ENCODE data around the gene GALR3.
A peak's percentile ranks its signal among the peaks of the same experiment; 100 is the strongest.

Gene GALR3

GRCh38 chr22:37805810-37806277, 17.3 kb upstream of the GALR3 start:
- H3K9ac ChIP-seq (ENCODE audit: low read depth, low read length, poor library complexity): peak overlapping the region; percentile 80
- WGBS, 2 donors (ENCODE audit: extremely low coverage in 2 of 2, insufficient read length in 2 of 2, insufficient replicate concordance in 1 of 2): no CpG with 5 or more reads among the region's 10 CpGs
- H3K27me3 ChIP-seq (ENCODE audit: control insufficient read depth in 3 of 3, insufficient read depth in 3 of 3, low read depth in 1 of 3, low read length in 3 of 3): peaks cover 2 to 28% (median 18%) of the 10 kb centered on the region in 3 experiments
- no peak overlapping the region for H3K27ac ChIP-seq (replicated peaks; ENCODE audit: low read length)
- no peaks in the 10 kb centered on the region for H3K9me3 ChIP-seq (replicated peaks in 1 of 2; ENCODE audit: control insufficient read depth in 2 of 2, insufficient read depth in 1 of 2, low read depth in 1 of 2, low read length in 2 of 2)
- peaks cover 21 to 25% of the 10 kb centered on the region in 2 donors for H3K4me1 ChIP-seq (ENCODE audit: control insufficient read depth in 2 of 2, insufficient read depth in 1 of 2, low read depth in 1 of 2, low read length in 2 of 2)
- H2BK120ac ChIP-seq (ENCODE audit: low read depth, low read length): no peak overlapping the region
- peaks cover 3 to 13% of the 10 kb centered on the region in 2 donors for H3K36me3 ChIP-seq (replicated peaks in 1 of 2; ENCODE audit: control insufficient read depth in 2 of 2, insufficient read depth in 2 of 2, low read length in 2 of 2)
- H3K23ac ChIP-seq (ENCODE audit: low read depth, low read length, poor library complexity): peak overlapping the region; percentile 99
- H3K14ac ChIP-seq (ENCODE audit: low read length): no peak overlapping the region
- H4K91ac ChIP-seq (ENCODE audit: low read depth, low read length, poor library complexity): no peak overlapping the region
- peak overlapping the region; percentile 95 for H2AK5ac ChIP-seq (ENCODE audit: low read depth, low read length)
- peak overlapping the region; percentile 93 for H2BK15ac ChIP-seq (ENCODE audit: low read length)
- H3K79me1 ChIP-seq (ENCODE audit: low read depth, low read length): peaks cover 4% of the 10 kb centered on the region
- H3K4ac ChIP-seq (ENCODE audit: low read length): no peak overlapping the region
- peak overlapping the region; percentile 100 for H3K4me2 ChIP-seq (ENCODE audit: insufficient read depth, low read length, poor library complexity, severe bottlenecking)
- H3K4me3 ChIP-seq (ENCODE audit: low read length in 2 of 2): peak overlapping the region; percentile 80 to 82
- H3K18ac ChIP-seq (ENCODE audit: low read length): peak overlapping the region; percentile 44
- H4K8ac ChIP-seq (ENCODE audit: low read depth, low read length): no peak overlapping the region
- H2BK5ac ChIP-seq (ENCODE audit: low read length): peak overlapping the region; percentile 93
- DNase-seq (ENCODE audit: low spot score): no peak
- peak overlapping the region; percentile 92 for H2BK12ac ChIP-seq (ENCODE audit: low read length)
- H2AFZ ChIP-seq (ENCODE audit: low read length): no peak overlapping the region

DNA sequence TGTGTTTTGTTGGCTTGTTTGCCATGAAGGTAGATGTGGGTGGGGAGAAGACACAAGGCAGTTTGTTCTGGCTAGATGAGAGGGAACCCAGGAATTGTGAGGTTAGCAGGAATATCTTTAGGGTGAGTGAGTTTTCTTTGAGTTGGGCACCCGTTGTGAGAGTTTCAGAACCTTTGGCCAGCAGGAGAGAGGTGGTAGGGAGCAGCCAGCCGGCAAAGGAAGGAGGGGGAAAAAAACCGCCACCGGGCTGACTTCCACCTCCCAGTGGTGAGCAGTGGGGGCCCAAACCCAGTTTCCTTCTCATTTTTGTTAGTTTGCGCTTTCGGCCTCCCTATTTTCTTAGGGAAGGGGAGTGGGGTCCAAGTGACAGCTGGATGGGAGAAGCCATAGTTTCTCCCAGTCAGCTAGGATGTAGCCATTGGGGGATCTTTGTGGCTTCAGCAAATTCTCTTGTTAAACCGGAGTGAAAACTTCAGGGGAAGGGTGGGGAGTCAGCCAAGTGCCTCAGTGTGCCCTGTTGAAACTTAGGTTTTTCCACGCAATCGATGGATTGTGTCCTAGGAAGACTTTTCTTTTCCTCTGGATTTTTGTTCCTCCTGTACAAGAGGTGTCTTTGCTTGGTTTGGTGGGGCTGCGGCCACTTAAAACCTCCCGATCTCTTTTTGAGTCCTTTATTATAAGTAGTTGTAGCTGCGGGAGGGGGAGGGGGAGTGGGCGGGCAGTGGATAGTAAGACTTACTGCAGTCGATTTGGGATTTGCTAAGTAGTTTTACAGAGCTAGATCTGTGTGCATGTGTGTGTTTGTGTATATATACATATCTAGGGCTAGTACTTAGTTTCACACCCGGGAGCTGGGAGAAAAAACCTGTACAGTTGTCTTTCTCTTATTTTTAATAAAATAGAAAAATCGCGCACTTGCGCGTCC, 16.5 kb upstream of the GALR3 start:
- peaks cover 21 to 25% of the 10 kb centered on the region in 2 donors for H3K4me1 ChIP-seq (ENCODE audit: control insufficient read depth in 2 of 2, insufficient read depth in 1 of 2, low read depth in 1 of 2, low read length in 2 of 2)

DNA sequence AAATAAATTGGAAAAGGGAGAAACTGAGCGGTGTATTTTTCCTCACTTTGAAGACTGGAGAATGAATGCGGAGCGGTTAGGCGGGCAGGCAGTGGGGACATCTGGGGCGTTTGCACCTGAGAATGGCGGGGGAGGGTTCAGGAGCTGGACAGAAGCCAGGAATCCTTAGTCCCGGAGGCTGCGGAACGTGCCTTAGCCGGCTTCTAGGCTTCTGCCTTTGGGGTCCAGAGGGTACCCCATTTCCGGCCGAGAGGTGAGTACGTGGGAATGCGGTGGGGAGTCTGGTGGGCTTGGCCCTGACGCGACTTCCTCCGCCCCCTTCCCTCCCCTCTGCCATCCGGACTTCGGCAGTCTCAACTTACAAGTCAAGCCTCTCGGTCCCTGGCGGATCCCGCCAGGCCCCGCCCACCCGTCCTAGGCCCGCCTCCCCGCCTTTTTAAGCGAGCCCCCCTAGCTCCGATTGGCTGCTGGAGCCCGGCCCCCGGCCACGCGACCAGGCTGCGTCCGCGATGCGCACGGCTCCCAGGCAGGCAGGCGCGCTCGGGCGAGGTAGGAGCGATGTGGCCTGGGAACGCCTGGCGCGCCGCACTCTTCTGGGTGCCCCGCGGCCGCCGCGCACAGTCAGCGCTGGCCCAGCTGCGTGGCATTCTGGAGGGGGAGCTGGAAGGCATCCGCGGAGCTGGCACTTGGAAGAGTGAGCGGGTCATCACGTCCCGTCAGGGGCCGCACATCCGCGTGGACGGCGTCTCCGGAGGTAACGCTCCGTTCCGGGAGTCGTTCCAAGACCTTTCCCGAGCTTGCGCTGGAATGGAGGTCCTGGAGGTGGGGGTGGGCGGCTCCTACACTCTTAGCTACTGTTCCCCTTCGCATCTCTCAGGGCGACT, 15.5 kb upstream of the GALR3 start, which contains the start of gene GCAT:
Gene GCAT, plus strand, starts transcription at position 525 of the 884 bp plus-strand sequence. Its CDS starts 34 bp downstream, at position 559.
- H2AFZ ChIP-seq (ENCODE audit: low read length): peak within 1 kb of the TSS; percentile 88
- peak within 1 kb of the TSS; percentile 99 for H3K23ac ChIP-seq (ENCODE audit: low read depth, low read length, poor library complexity)
- peaks cover 4% of the 10 kb centered on the region for H3K79me1 ChIP-seq (ENCODE audit: low read depth, low read length)
- no peaks in the 10 kb centered on the region for H3K9me3 ChIP-seq (replicated peaks in 1 of 2; ENCODE audit: control insufficient read depth in 2 of 2, insufficient read depth in 1 of 2, low read depth in 1 of 2, low read length in 2 of 2)
- H4K8ac ChIP-seq (ENCODE audit: low read depth, low read length): no peak within 1 kb of the TSS
- H2BK15ac ChIP-seq (ENCODE audit: low read length): no peak within 1 kb of the TSS
- no peak within 1 kb of the TSS for H3K14ac ChIP-seq (ENCODE audit: low read length)
- H3K4me3 ChIP-seq (ENCODE audit: low read length in 2 of 2): peak within 1 kb of the TSS; percentile 80 to 92
- H3K4me2 ChIP-seq (ENCODE audit: insufficient read depth, low read length, poor library complexity, severe bottlenecking): peak within 1 kb of the TSS; percentile 72
- peak; percentile 97 for DNase-seq (ENCODE audit: low spot score)
- H3K27ac ChIP-seq (replicated peaks; ENCODE audit: low read length): peak within 1 kb of the TSS; percentile 53
- no peak within 1 kb of the TSS for H2BK120ac ChIP-seq (ENCODE audit: low read depth, low read length)
- H3K4me1 ChIP-seq (ENCODE audit: control insufficient read depth in 2 of 2, insufficient read depth in 1 of 2, low read depth in 1 of 2, low read length in 2 of 2): peaks cover 21 to 23% of the 10 kb centered on the region in 2 donors
- peaks cover 3 to 13% of the 10 kb centered on the region in 2 donors for H3K36me3 ChIP-seq (replicated peaks in 1 of 2; ENCODE audit: control insufficient read depth in 2 of 2, insufficient read depth in 2 of 2, low read length in 2 of 2)
- H2BK12ac ChIP-seq (ENCODE audit: low read length): no peak within 1 kb of the TSS
- H3K18ac ChIP-seq (ENCODE audit: low read length): peak within 1 kb of the TSS; percentile 88
- no peak within 1 kb of the TSS for H2AK5ac ChIP-seq (ENCODE audit: low read depth, low read length)
- no peak within 1 kb of the TSS for H4K91ac ChIP-seq (ENCODE audit: low read depth, low read length, poor library complexity)
- peak within 1 kb of the TSS; percentile 93 for H3K9ac ChIP-seq (ENCODE audit: low read depth, low read length, poor library complexity)
- peaks cover 2 to 28% (median 15%) of the 10 kb centered on the region in 3 experiments for H3K27me3 ChIP-seq (ENCODE audit: control insufficient read depth in 3 of 3, insufficient read depth in 3 of 3, low read depth in 1 of 3, low read length in 3 of 3)
- H2BK5ac ChIP-seq (ENCODE audit: low read length): no peak within 1 kb of the TSS
- H3K4ac ChIP-seq (ENCODE audit: low read length): no peak within 1 kb of the TSS
- no CpG with 5 or more reads among the region's 73 CpGs for WGBS, 2 donors (ENCODE audit: extremely low coverage in 2 of 2, insufficient read length in 2 of 2, insufficient replicate concordance in 1 of 2)

More for the DNA sequence above, 16.5 kb upstream of the GALR3 start:
- DNase-seq (ENCODE audit: low spot score): no peak
- H2AFZ ChIP-seq (ENCODE audit: low read length): no peak overlapping the region
- H4K8ac ChIP-seq (ENCODE audit: low read depth, low read length): no peak overlapping the region
- H2BK12ac ChIP-seq (ENCODE audit: low read length): no peak overlapping the region
- H4K91ac ChIP-seq (ENCODE audit: low read depth, low read length, poor library complexity): no peak overlapping the region
- no peaks in the 10 kb centered on the region for H3K9me3 ChIP-seq (replicated peaks in 1 of 2; ENCODE audit: control insufficient read depth in 2 of 2, insufficient read depth in 1 of 2, low read depth in 1 of 2, low read length in 2 of 2)
- no peak overlapping the region for H3K23ac ChIP-seq (ENCODE audit: low read depth, low read length, poor library complexity)
- no peak overlapping the region for H3K27ac ChIP-seq (replicated peaks; ENCODE audit: low read length)
- H2AK5ac ChIP-seq (ENCODE audit: low read depth, low read length): no peak overlapping the region
- peak overlapping the region; percentile 63 for H3K18ac ChIP-seq (ENCODE audit: low read length)
- H2BK15ac ChIP-seq (ENCODE audit: low read length): no peak overlapping the region
- H2BK5ac ChIP-seq (ENCODE audit: low read length): no peak overlapping the region
- no peak overlapping the region for H3K14ac ChIP-seq (ENCODE audit: low read length)
- peaks cover 4% of the 10 kb centered on the region for H3K79me1 ChIP-seq (ENCODE audit: low read depth, low read length)
- H3K27me3 ChIP-seq (ENCODE audit: control insufficient read depth in 3 of 3, insufficient read depth in 3 of 3, low read depth in 1 of 3, low read length in 3 of 3): peaks cover 2 to 28% (median 18%) of the 10 kb centered on the region in 3 experiments
- no CpG with 5 or more reads among the region's 19 CpGs for WGBS, 2 donors (ENCODE audit: extremely low coverage in 2 of 2, insufficient read length in 2 of 2, insufficient replicate concordance in 1 of 2)
- peak overlapping the region; percentile 72 for H3K4me2 ChIP-seq (ENCODE audit: insufficient read depth, low read length, poor library complexity, severe bottlenecking)
- H3K36me3 ChIP-seq (replicated peaks in 1 of 2; ENCODE audit: control insufficient read depth in 2 of 2, insufficient read depth in 2 of 2, low read length in 2 of 2): peaks cover 3 to 13% of the 10 kb centered on the region in 2 donors
- peak overlapping the region; percentile 80 to 83 for H3K4me3 ChIP-seq (ENCODE audit: low read length in 2 of 2)
- H3K4ac ChIP-seq (ENCODE audit: low read length): no peak overlapping the region
- H3K9ac ChIP-seq (ENCODE audit: low read depth, low read length, poor library complexity): peak overlapping the region; percentile 39
- no peak overlapping the region for H2BK120ac ChIP-seq (ENCODE audit: low read depth, low read length)
